Measurements from ENCODE around the gene NRGN.

NRGN gene

GRCh38 chr11:124722176-124722575 lies 17.6 kb upstream of the NRGN start:
- Histone ChIP-seq H3K56ac (ENCODE audit: low read length) (no peak overlapping the region), H3K4me2 (ENCODE audit: low read length) (no peak overlapping the region), H3K4me1 (ENCODE audit: control insufficient read depth, low read depth, low read length) (peaks cover 20% of the 10 kb centered on the region), H2BK5ac (ENCODE audit: low read length) (no peak overlapping the region), H3K4ac (ENCODE audit: low read depth, low read length) (no peak overlapping the region), H3K27me3 (ENCODE audit: insufficient read depth, low read length, poor library complexity) (peaks cover 48% of the 10 kb centered on the region), H2AK5ac (ENCODE audit: low read length) (no peak overlapping the region), H3K79me2 (ENCODE audit: control insufficient read depth, insufficient read depth, low read length) (no peaks in the 10 kb centered on the region), H2BK120ac (ENCODE audit: low read depth, low read length) (no peak overlapping the region), H3K27ac (ENCODE audit: low read depth, low read length) (no peak overlapping the region), H3K18ac (ENCODE audit: low read length) (no peak overlapping the region), H2BK15ac (replicated peaks; ENCODE audit: low read depth) (no peak overlapping the region), H4K5ac (ENCODE audit: low read length) (no peak overlapping the region), H3K79me1 (ENCODE audit: low read length) (no peaks in the 10 kb centered on the region), H3K9ac (ENCODE audit: low read length) (no peak overlapping the region), H3K36me3 (ENCODE audit: control insufficient read depth, insufficient read depth, low read length) (no peaks in the 10 kb centered on the region), H4K8ac (ENCODE audit: low read depth, low read length) (no peak overlapping the region), H3K4me3 (ENCODE audit: low read length) (no peak overlapping the region), H3K23ac (ENCODE audit: low read length) (no peak overlapping the region)
- no peak for DNase-seq
- no CpG with 5 or more reads among the region's 6 CpGs for WGBS (ENCODE audit: extremely low coverage, insufficient coverage, low lambda C conversion rate)

DNA sequence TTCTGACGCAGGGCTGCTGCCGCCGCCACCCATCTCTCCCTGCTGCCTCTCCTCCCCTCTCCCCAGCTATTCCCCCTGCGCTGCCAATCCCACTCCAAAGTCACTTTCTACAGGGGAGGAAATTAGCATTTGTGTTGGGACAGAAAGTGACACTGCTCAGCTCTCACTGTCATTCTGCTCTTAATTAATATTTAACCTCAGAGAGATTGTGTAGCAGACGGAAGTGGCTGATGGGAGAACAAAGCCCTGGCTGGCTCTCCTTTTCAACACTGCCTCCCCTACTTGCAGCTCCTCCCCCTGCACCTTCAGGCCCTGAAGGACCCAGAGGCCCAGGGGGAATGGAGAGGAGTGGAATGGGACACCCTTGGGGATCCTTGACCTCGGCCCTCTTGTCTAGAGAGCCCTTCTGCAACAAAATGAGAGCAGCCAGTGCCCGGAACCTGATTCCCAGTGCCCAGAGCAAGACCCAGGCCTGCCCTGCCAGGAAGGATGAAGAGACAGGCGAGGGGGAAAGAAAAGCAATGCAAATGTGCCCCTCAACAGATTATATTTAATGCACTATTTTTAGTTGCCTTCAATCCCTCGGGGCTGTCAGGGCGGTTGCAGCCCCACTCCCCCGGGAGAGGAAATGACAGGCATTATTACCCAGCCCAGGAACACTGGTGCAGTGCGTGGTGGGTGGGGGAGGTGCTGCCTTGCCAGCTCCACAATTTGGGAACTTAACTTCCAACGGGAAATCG lies 14.6 kb upstream of the NRGN start:
- Histone ChIP-seq H3K56ac (ENCODE audit: low read length) (no peak overlapping the region), H3K79me2 (ENCODE audit: control insufficient read depth, insufficient read depth, low read length) (no peaks in the 10 kb centered on the region), H2BK15ac (replicated peaks; ENCODE audit: low read depth) (no peak overlapping the region), H3K18ac (ENCODE audit: low read length) (no peak overlapping the region), H3K4me3 (ENCODE audit: low read length) (no peak overlapping the region), H4K5ac (ENCODE audit: low read length) (no peak overlapping the region), H3K36me3 (ENCODE audit: control insufficient read depth, insufficient read depth, low read length) (no peaks in the 10 kb centered on the region), H2AK5ac (ENCODE audit: low read length) (no peak overlapping the region), H2BK120ac (ENCODE audit: low read depth, low read length) (no peak overlapping the region), H3K4me1 (ENCODE audit: control insufficient read depth, low read depth, low read length) (peaks cover 13% of the 10 kb centered on the region), H3K23ac (ENCODE audit: low read length) (no peak overlapping the region), H3K4ac (ENCODE audit: low read depth, low read length) (no peak overlapping the region), H2BK5ac (ENCODE audit: low read length) (no peak overlapping the region), H3K27me3 (ENCODE audit: insufficient read depth, low read length, poor library complexity) (peaks cover 24% of the 10 kb centered on the region), H3K79me1 (ENCODE audit: low read length) (no peaks in the 10 kb centered on the region), H3K4me2 (ENCODE audit: low read length) (no peak overlapping the region), H3K9ac (ENCODE audit: low read length) (no peak overlapping the region), H4K8ac (ENCODE audit: low read depth, low read length) (no peak overlapping the region), H3K27ac (ENCODE audit: low read depth, low read length) (no peak overlapping the region)
- no CpG with 5 or more reads among the region's 14 CpGs for WGBS (ENCODE audit: extremely low coverage, insufficient coverage, low lambda C conversion rate)
- no peak for DNase-seq

- H3K56ac ChIP-seq (ENCODE audit: low read length): no peak overlapping the region
- H3K4me1 ChIP-seq (ENCODE audit: control insufficient read depth, low read depth, low read length): peaks cover 13% of the 10 kb centered on the region
- H2BK5ac ChIP-seq (ENCODE audit: low read length): no peak overlapping the region
- no peak overlapping the region for H3K18ac ChIP-seq (ENCODE audit: low read length)
- no peak overlapping the region for H3K27ac ChIP-seq (ENCODE audit: low read depth, low read length)
- H3K36me3 ChIP-seq (ENCODE audit: control insufficient read depth, insufficient read depth, low read length): no peaks in the 10 kb centered on the region
- no peaks in the 10 kb centered on the region for H3K79me1 ChIP-seq (ENCODE audit: low read length)
- peaks cover 21% of the 10 kb centered on the region for H3K27me3 ChIP-seq (ENCODE audit: insufficient read depth, low read length, poor library complexity)
- no peak overlapping the region for H4K5ac ChIP-seq (ENCODE audit: low read length)
- no peak overlapping the region for H2AK5ac ChIP-seq (ENCODE audit: low read length)
- H3K4me3 ChIP-seq (ENCODE audit: low read length): no peak overlapping the region
- H3K79me2 ChIP-seq (ENCODE audit: control insufficient read depth, insufficient read depth, low read length): no peaks in the 10 kb centered on the region
- no CpG with 5 or more reads among the region's 6 CpGs for WGBS (ENCODE audit: extremely low coverage, insufficient coverage, low lambda C conversion rate)
- no peak overlapping the region for H2BK120ac ChIP-seq (ENCODE audit: low read depth, low read length)
- DNase-seq: no peak
- H2BK15ac ChIP-seq (replicated peaks; ENCODE audit: low read depth): no peak overlapping the region
- H3K23ac ChIP-seq (ENCODE audit: low read length): no peak overlapping the region
- H3K9ac ChIP-seq (ENCODE audit: low read length): no peak overlapping the region
- no peak overlapping the region for H4K8ac ChIP-seq (ENCODE audit: low read depth, low read length)
- no peak overlapping the region for H3K4ac ChIP-seq (ENCODE audit: low read depth, low read length)
- no peak overlapping the region for H3K4me2 ChIP-seq (ENCODE audit: low read length)
Measured at GRCh38 chr11:124725719-124726105, 14.0 kb upstream of the NRGN start.

- Histone ChIP-seq H3K9ac (ENCODE audit: low read length) (no peak overlapping the region), H4K5ac (ENCODE audit: low read length) (no peak overlapping the region), H3K4ac (ENCODE audit: low read depth, low read length) (no peak overlapping the region), H3K18ac (ENCODE audit: low read length) (no peak overlapping the region), H2BK120ac (ENCODE audit: low read depth, low read length) (no peak overlapping the region), H3K27me3 (ENCODE audit: insufficient read depth, low read length, poor library complexity) (peaks cover 5% of the 10 kb centered on the region), H2AK5ac (ENCODE audit: low read length) (no peak overlapping the region), H3K27ac (ENCODE audit: low read depth, low read length) (no peak overlapping the region), H2BK5ac (ENCODE audit: low read length) (no peak overlapping the region), H3K56ac (ENCODE audit: low read length) (no peak overlapping the region), H3K4me2 (ENCODE audit: low read length) (no peak overlapping the region), H3K79me2 (ENCODE audit: control insufficient read depth, insufficient read depth, low read length) (no peaks in the 10 kb centered on the region), H2BK15ac (replicated peaks; ENCODE audit: low read depth) (no peak overlapping the region), H3K79me1 (ENCODE audit: low read length) (no peaks in the 10 kb centered on the region), H3K23ac (ENCODE audit: low read length) (no peak overlapping the region), H3K4me1 (ENCODE audit: control insufficient read depth, low read depth, low read length) (peaks cover 11% of the 10 kb centered on the region), H4K8ac (ENCODE audit: low read depth, low read length) (no peak overlapping the region), H3K36me3 (ENCODE audit: control insufficient read depth, insufficient read depth, low read length) (no peaks in the 10 kb centered on the region), H3K4me3 (ENCODE audit: low read length) (no peak overlapping the region)
- WGBS (ENCODE audit: extremely low coverage, insufficient coverage, low lambda C conversion rate): no CpG with 5 or more reads among the region's 4 CpGs
- DNase-seq: no peak
Measured at GRCh38 chr11:124727474-124727873, 12.3 kb upstream of the NRGN start.

DNA sequence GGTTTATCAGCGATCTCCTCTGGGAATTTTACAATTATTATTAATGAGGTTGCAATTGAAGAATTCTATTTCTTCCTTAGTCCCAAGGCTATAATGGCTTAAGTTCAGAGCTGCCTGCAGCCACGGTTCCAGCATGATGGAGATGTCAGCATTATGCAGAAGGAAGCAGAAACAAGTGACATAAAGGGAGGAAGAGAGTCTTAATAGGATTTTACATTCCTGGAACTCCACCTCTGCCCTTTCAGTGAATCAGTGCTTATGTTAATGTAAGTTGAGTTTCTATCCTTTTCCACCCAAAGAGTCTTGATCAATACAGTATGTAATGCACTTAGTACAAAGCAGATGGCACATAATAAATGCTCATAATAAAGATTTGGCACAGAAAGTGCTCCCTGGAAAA lies 11.6 kb upstream of the NRGN start:
- H3K4ac ChIP-seq (ENCODE audit: low read depth, low read length): no peak overlapping the region

GRCh38 chr11:124729571-124729970 lies 10.2 kb upstream of the NRGN start:
- H3K4me2 ChIP-seq (ENCODE audit: low read length): no peak overlapping the region
- no peak overlapping the region for H3K23ac ChIP-seq (ENCODE audit: low read length)
- no peak for DNase-seq
- no peaks in the 10 kb centered on the region for H3K79me2 ChIP-seq (ENCODE audit: control insufficient read depth, insufficient read depth, low read length)
- H3K4me1 ChIP-seq (ENCODE audit: control insufficient read depth, low read depth, low read length): peaks cover 11% of the 10 kb centered on the region
- H3K27me3 ChIP-seq (ENCODE audit: insufficient read depth, low read length, poor library complexity): no peaks in the 10 kb centered on the region
- no peak overlapping the region for H2BK5ac ChIP-seq (ENCODE audit: low read length)
- no peaks in the 10 kb centered on the region for H3K79me1 ChIP-seq (ENCODE audit: low read length)
- no peak overlapping the region for H3K9ac ChIP-seq (ENCODE audit: low read length)
- no peak overlapping the region for H3K4ac ChIP-seq (ENCODE audit: low read depth, low read length)
- H4K5ac ChIP-seq (ENCODE audit: low read length): no peak overlapping the region
- no CpG with 5 or more reads among the region's 4 CpGs for WGBS (ENCODE audit: extremely low coverage, insufficient coverage, low lambda C conversion rate)
- H3K18ac ChIP-seq (ENCODE audit: low read length): no peak overlapping the region
- H3K4me3 ChIP-seq (ENCODE audit: low read length): no peak overlapping the region
- H3K56ac ChIP-seq (ENCODE audit: low read length): no peak overlapping the region
- no peaks in the 10 kb centered on the region for H3K36me3 ChIP-seq (ENCODE audit: control insufficient read depth, insufficient read depth, low read length)
- no peak overlapping the region for H3K27ac ChIP-seq (ENCODE audit: low read depth, low read length)
- H2BK15ac ChIP-seq (replicated peaks; ENCODE audit: low read depth): no peak overlapping the region
- no peak overlapping the region for H2BK120ac ChIP-seq (ENCODE audit: low read depth, low read length)
- H4K8ac ChIP-seq (ENCODE audit: low read depth, low read length): no peak overlapping the region
- no peak overlapping the region for H2AK5ac ChIP-seq (ENCODE audit: low read length)

More for the DNA sequence above, 11.6 kb upstream of the NRGN start:
- H3K27ac ChIP-seq (ENCODE audit: low read depth, low read length): no peak overlapping the region
- no peak for DNase-seq
- no peak overlapping the region for H3K9ac ChIP-seq (ENCODE audit: low read length)
- no peak overlapping the region for H2BK5ac ChIP-seq (ENCODE audit: low read length)
- H2BK120ac ChIP-seq (ENCODE audit: low read depth, low read length): no peak overlapping the region
- WGBS (ENCODE audit: extremely low coverage, insufficient coverage, low lambda C conversion rate): no CpG with 5 or more reads among the region's 2 CpGs
- no peak overlapping the region for H4K8ac ChIP-seq (ENCODE audit: low read depth, low read length)
- no peaks in the 10 kb centered on the region for H3K79me1 ChIP-seq (ENCODE audit: low read length)
- H2AK5ac ChIP-seq (ENCODE audit: low read length): no peak overlapping the region
- H3K23ac ChIP-seq (ENCODE audit: low read length): no peak overlapping the region
- H3K4me2 ChIP-seq (ENCODE audit: low read length): no peak overlapping the region
- H4K5ac ChIP-seq (ENCODE audit: low read length): no peak overlapping the region
- peaks cover 11% of the 10 kb centered on the region for H3K4me1 ChIP-seq (ENCODE audit: control insufficient read depth, low read depth, low read length)
- H3K56ac ChIP-seq (ENCODE audit: low read length): no peak overlapping the region
- H3K18ac ChIP-seq (ENCODE audit: low read length): no peak overlapping the region
- H3K27me3 ChIP-seq (ENCODE audit: insufficient read depth, low read length, poor library complexity): peaks cover 2% of the 10 kb centered on the region
- H3K4me3 ChIP-seq (ENCODE audit: low read length): no peak overlapping the region
- no peaks in the 10 kb centered on the region for H3K36me3 ChIP-seq (ENCODE audit: control insufficient read depth, insufficient read depth, low read length)
- no peak overlapping the region for H2BK15ac ChIP-seq (replicated peaks; ENCODE audit: low read depth)
- no peaks in the 10 kb centered on the region for H3K79me2 ChIP-seq (ENCODE audit: control insufficient read depth, insufficient read depth, low read length)
